Measurements from ENCODE around the gene JUP. TPM values are rescaled to one million over a fixed set of nuclear protein-coding genes. Genes with fewer than 3 reads are reported as not detected.

Gene JUP
- total RNA-seq, 4 donors from 2014 or later = 709 to 2,355 (median 1,148) TPM

DNA sequence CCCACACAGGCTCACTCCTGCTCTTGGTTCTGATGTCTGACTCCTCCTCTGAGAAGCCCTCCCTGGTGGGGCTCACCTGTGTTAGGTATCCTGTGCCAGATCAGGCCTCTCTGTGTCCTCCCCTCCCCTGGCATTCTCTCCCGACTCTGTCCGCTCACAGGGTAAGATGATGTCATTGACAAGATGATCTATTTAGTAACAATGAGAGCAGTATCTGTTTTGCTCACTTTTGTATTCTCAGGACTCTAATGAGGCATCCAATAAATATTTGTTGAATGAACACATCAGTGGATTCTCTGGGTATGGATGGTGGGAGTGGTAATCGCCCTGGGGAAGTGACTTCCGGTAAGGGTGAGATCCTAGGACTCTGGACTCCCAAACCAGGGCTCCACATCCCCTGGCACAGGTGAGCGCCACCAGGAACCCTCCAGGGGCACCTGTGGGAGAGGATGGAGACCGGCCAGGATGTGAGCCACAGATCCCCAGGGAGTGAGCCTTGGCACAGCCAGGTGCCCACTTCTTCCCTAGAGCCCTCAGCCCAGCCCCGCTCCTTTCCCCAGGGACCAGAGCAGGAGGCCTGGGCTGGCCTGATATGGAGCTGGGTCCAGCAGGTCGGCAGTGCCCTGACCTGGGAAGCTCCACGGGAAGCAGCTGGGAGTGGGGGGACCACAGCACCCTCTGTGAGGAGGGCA is 46.7 kb downstream of the JUP start:
- intact Hi-C loops (cut with DNase I) = loop anchor here (2.0 kb wide), 1 partner anchor 63 kb away; no protein-coding TSS in a partner anchor
- Histone ChIP-seq H3K27me3 (peaks cover 0 to 31% (median 2%) of the 10 kb centered on the region in 4 donors), H3K4me3 (no peak overlapping the region), H3K4me1 (peaks cover 5 to 38% (median 14%) of the 10 kb centered on the region in 3 donors), H3K9me3 (no peaks in the 10 kb centered on the region), H3K36me3 (no peaks in the 10 kb centered on the region), H3K27ac (no peak overlapping the region)
- no peak for TF ChIP-seq POLR2A (IDR thresholded peaks at IDR 0.05)
- TF ChIP-seq, protein P1, sequence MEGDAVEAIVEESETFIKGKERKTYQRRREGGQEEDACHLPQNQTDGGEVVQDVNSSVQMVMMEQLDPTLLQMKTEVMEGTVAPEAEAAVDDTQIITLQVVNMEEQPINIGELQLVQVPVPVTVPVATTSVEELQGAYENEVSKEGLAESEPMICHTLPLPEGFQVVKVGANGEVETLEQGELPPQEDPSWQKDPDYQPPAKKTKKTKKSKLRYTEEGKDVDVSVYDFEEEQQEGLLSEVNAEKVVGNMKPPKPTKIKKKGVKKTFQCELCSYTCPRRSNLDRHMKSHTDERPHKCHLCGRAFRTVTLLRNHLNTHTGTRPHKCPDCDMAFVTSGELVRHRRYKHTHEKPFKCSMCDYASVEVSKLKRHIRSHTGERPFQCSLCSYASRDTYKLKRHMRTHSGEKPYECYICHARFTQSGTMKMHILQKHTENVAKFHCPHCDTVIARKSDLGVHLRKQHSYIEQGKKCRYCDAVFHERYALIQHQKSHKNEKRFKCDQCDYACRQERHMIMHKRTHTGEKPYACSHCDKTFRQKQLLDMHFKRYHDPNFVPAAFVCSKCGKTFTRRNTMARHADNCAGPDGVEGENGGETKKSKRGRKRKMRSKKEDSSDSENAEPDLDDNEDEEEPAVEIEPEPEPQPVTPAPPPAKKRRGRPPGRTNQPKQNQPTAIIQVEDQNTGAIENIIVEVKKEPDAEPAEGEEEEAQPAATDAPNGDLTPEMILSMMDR (IDR thresholded peaks at IDR 0.05) = no peak
- 40 to 49% methylated on average over 3 to 7 of the region's 9 CpGs for WGBS, 2 donors
- DNase-seq = no peak

DNA sequence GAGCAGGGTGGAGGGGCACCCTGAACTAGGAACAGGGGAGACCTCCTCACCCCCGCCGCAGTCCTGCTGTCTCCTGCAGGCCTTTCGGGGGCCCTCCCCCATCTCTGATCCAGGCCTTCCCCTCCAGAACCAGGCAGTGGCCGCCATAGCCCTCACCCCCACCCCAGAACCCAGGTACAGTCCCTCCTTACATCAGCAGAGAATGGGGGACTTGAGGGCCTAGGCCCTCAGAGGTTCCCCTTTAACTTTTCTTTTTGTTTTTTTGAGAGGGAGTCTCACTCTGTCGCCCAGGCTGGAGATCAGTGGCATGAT is 47.8 kb downstream of the JUP start:
- no peak for DNase-seq
- Histone ChIP-seq H3K36me3 (no peaks in the 10 kb centered on the region), H3K27me3 (peaks cover 1 to 41% (median 9%) of the 10 kb centered on the region in 4 donors), H3K4me3 (no peak overlapping the region), H3K9me3 (no peaks in the 10 kb centered on the region), H3K4me1 (peaks cover 16 to 48% (median 24%) of the 10 kb centered on the region in 3 donors), H3K27ac (no peak overlapping the region)
- TF ChIP-seq, protein P1 (IDR thresholded peaks at IDR 0.05) = no peak
- no peak for TF ChIP-seq POLR2A (IDR thresholded peaks at IDR 0.05)
- 100% methylated on average over 5 of the region's 5 CpGs; no CpG with 5 or more reads in 1 of the 2 donors for WGBS, 2 donors
- intact Hi-C loops (cut with DNase I) = loop anchor here (2.0 kb wide), 1 partner anchor 64 kb away; no protein-coding TSS in a partner anchor

DNA sequence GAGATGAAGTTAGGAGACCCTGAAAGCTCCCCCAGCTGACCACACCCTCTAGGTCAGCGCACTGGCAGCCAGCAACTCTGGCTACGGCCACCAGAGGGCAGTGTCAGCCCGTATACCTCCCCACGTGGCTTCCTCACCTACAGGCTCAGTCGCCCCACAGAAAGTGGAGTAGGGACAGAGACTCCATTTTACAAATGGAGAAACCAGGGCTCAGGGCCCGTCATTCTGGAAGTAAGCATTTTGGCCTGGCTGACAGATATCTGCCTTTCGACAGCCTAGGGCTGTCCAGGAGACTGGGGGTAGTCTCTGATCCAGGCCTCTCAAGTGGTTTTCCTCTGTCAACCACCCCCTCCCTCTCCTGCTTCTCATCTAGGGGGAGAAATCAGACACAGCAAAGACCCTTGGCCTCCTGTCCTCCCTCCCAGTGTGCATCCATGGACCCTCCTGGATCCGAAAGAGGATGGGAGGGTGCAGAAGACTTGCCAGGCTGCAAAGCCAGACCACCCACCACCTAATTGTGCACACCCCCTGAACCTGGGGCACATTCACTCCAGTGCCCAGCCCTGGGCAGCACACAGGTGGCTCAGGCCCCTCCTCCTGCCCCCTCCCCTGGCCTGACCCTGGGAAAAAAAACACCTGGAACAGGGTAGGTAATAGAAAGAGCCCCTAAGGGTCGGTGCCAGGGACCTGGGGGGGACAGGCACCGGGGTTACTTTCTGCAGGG is 48.3 kb downstream of the JUP start:
- DNase-seq = no peak
- H3K4me3 ChIP-seq = no peak overlapping the region
- no peaks in the 10 kb centered on the region for H3K36me3 ChIP-seq
- H3K9me3 ChIP-seq = no peaks in the 10 kb centered on the region
- H3K4me1 ChIP-seq = peaks cover 18 to 53% (median 28%) of the 10 kb centered on the region in 3 donors
- 1 to 7% methylated on average over 2 to 7 of the region's 10 CpGs for WGBS, 2 donors
- H3K27me3 ChIP-seq = peaks cover 5 to 47% (median 13%) of the 10 kb centered on the region in 4 donors
- H3K27ac ChIP-seq = peak overlapping the region in 1 of 4 donors; percentile 28
- TF ChIP-seq, protein P1 (IDR thresholded peaks at IDR 0.05) = peak; percentile 91 to 99 (median 98)
- no peak for TF ChIP-seq POLR2A (IDR thresholded peaks at IDR 0.05)
- intact Hi-C loops (cut with DNase I) = loop anchor here (2.0 kb wide), 1 partner anchor 65 kb away; no protein-coding TSS in a partner anchor

DNA sequence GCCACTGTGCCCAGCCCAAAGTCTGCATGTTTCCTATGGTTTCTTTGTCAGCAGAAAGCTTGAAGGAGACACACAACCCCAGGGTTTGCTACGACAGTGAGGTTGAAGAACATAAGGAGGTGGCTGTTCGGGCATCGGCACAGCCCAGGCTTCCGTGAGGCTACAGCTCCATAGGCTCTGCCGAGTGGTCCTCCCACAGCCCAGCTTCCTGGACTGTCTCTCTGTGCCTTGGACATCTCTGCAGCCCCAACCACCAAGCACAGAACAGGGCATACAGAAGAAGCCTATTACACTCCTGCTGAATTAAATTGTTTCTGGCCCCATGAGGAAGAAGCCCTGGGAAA is 48.9 kb downstream of the JUP start:
- 15 to 27% methylated on average over 4 to 5 of the region's 5 CpGs for WGBS, 2 donors
- Histone ChIP-seq H3K27ac (no peak overlapping the region), H3K36me3 (no peaks in the 10 kb centered on the region), H3K27me3 (peaks cover 5 to 53% (median 13%) of the 10 kb centered on the region in 4 donors), H3K4me1 (peaks cover 18 to 53% (median 28%) of the 10 kb centered on the region in 3 donors), H3K9me3 (no peaks in the 10 kb centered on the region), H3K4me3 (no peak overlapping the region)
- no peak for TF ChIP-seq POLR2A (IDR thresholded peaks at IDR 0.05)
- TF ChIP-seq, protein P1 (IDR thresholded peaks at IDR 0.05) = no peak
- intact Hi-C loops (cut with DNase I) = loop anchor here (2.0 kb wide), 1 partner anchor 65 kb away; no protein-coding TSS in a partner anchor
- no peak for DNase-seq

All from esophagus squamous epithelium (tissue), 5 donors.